Left renal cortex interstitium (tissue), 4 donors: ENCODE data around the gene MMP21. TPM values are rescaled to one million over a fixed set of nuclear protein-coding genes. Genes with fewer than 3 reads are reported as not detected.

Source experiments
- DNase-seq, 4 donors: peaks; one replicate each; pipeline ENCODE4 v3.0.0-alpha.2; 2013; ENCODE audit warnings: low read depth in 4 of 4, low spot score in 2 of 4, missing footprints in 1 of 4
- polyA plus RNA-seq, 4 donors: library from polyadenylated mRNA; unstranded; fragments of 120-200 nt; gene quantifications; one replicate each; pipeline ENCODE4 v1.2.1, GENCODE V29; 2013; ENCODE audit not compliant: insufficient read length in 4 of 4

Gene MMP21
- polyA plus RNA-seq, 4 donors: 0.17 to 0.41 (median 0.33) TPM

DNA sequence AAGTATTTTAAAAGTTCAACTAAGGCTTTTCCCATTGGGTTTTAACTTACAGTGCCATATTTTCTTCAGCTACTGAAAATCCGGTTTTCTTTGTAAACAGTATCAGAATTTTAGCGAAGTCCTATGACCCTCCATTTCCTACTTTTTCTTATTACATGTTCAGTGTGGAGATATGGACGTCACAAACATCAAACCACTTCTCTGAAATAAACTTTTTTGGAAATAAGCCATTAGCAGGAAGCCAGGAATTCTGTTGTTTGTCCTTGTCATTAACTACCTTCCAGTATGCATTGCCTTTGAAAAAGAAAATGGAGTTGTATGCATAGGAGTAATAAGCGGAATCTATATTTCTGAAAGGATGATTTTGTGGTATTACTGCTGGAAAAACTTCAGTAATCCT, 9.1 kb downstream of the MMP21 start:
- no peak for DNase-seq

DNA sequence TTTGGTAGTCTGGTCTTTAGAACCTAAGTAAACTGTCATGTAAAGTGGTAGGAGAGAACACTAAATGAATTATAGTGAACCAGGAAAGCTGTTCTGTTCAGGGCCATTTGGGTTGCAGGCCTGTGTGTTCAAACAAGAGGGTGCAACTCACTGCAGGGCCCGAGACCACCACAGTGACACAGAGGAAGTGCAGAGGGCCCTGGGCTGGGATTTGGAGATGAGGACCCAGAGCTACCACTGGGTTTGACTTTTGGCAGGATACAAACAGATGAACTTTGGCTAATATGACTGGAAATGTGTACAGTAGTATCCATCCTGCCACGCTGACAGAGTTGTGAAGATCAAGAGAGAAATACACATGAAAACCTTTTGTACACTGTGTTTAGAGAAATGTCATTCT, 9.8 kb downstream of the MMP21 start:
- DNase-seq: no peak

DNA sequence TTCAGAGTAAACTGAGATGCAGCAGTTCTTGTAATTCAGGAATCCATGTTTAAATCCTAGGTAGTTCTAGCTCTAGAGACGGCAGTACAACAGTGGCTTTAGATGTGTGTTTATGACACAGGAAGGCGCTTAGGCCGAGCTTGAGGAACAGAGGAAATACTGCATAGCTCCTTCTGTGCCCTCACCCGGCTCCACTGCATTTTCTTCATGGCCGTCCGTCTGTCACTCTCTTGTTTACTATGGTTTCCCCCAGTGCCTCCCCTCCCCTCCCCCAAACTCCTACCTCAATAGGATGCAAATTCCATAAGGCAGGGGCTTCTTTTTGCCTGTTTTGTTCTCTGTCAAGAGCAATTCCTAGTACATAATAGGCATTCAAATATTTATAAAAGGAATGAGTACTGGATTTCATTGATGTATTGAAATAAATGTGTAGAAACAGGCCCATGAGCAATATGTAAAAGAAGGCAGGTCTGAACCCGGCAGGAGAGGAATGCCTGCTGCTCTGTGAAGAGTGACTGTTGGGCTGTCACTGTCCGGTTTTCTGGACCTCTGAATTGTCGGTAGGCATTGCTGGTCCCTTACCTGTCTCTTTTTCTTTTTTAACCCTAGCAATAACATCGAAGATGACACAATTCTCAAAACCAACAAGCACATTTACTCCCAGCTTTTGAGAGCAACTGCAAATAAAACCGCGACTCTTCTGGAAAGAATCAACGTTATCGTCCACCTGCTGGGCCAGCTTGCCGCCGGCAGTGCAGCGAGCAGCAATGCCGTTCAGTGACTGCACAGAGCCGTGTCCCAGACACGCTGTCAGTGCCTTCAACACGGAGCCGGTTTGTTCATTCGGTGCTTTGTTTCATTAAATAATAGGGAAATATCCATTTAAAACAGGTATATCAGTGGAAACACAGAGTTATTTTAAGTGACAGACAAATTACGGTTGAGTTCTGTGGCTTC, 12.7 kb downstream of the MMP21 start:
- no peak for DNase-seq

DNA sequence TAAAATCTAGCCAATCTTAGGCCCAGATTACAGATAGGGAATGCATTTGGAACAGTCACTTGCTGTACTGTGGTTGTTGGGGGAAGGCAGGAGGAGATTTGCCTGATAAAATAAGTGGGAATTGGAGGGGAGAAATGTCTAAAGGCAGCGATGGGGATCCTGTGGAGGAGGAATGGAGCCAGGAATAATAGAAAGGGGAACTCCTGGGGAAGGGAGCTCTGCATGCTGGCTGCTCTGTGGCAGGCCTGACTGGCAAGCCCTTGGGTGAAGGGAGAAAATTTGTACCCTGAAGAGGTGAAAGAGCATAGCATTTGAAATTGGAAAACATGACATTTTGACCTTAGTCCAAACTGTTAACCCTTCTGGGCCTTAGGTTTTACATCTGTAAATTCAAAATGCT, 13.7 kb downstream of the MMP21 start:
- DNase-seq: no peak

DNA sequence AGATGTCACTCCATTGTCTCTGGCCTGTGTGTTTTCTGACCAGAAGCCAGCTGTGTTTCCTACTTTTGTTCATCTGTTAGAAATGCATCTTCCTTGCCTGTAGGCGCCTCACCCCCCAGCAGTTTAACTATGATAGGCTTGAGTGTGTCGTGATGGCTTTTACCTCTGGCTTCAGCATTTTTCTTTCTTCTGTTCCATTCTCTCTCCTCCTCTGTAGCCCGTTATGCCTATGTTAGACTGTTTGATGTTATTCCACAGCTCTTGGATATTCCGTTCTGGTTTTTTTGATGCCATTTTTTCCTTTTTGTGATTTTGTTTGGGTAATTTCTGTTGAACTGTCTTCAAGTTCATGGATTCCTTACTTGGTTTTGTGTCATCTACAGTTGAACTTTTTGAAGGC, 17.9 kb downstream of the MMP21 start:
- DNase-seq: no peak

DNA sequence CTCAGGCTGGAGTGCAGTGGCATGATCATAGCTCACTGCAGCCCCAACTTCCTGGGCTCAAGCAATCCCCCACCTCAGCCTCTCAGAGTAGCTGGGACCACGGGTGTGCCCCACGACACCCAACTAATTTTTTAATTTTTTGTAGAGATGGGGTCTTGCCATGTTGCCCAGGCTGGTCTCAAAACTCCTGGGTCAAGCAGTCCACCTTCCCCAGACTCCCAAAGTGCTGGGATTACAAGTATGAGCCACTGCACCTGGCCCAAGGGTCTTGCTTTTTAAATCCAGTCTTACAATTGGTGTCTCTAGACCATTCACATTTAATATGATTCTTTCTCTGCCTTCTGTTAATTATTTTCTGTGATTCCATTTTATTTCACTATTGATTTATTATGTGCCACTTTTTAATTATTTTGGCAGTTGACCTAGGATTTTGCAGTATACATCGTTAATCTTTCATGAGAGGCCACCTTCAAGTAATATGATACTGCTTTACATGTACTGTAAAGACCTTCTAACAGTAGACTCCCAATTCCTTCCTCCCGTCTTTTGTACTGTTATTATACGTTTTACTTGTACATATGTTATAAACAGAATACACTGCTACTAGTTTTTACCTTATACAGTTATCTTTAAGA, 18.7 kb downstream of the MMP21 start:
- DNase-seq: no peak

DNA sequence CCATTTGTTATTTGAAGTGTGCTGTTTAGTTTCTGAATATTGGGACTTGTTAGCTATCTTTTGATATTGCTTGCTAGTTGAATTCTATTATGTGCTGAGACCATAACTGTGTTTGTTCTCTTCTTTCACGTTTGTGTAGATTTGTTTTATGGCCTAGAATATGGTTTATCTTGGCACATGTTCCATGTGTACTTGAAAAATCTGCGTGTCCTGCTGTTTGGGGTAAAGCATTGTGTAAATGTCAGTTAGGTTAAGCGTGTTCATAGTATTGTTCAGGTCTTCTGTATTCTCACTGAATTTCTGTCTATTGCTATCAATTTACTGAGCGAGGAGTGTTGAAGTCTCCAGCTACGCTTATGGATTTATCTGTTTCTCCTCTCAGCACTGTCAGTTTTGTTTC, 19.4 kb downstream of the MMP21 start:
- DNase-seq: no peak

DNA sequence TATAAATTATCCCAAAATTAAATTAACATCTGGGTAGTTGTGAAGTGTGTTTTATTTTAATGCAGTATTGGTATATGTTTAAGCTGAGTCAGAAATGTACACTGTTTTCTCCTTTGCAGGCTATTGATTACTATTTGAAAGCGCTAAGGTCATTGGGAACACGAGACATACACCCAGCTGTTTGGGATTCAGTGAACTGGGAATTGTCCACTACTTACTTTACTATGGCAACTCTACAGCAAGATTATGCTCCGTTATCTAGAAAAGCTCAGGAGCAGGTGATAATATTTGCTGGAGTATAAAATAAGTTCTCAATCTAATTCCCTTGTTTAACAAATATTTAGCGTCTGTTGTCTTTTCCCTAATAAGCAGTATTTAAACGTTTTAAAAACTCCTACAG, 28.2 kb downstream of the MMP21 start:
- DNase-seq: no peak

DNA sequence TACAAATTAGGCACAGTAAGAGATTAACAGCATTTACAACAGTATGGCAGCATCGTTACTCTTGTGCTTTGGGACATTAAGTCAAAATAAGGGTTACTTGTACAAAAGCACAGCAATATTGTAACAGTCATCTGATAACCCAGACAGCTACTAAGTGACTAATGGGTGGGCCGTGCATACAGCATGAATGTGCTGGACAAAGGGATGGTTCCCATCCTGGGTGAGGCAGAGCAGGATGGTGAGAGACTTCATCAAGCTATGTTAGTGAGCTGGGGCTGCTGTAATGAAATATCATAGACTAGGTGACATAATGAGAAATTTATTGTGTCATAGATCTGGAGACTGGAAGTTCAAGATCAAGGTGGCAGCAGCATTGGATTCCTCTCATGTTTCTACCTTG, 30.7 kb downstream of the MMP21 start:
- DNase-seq: no peak

DNA sequence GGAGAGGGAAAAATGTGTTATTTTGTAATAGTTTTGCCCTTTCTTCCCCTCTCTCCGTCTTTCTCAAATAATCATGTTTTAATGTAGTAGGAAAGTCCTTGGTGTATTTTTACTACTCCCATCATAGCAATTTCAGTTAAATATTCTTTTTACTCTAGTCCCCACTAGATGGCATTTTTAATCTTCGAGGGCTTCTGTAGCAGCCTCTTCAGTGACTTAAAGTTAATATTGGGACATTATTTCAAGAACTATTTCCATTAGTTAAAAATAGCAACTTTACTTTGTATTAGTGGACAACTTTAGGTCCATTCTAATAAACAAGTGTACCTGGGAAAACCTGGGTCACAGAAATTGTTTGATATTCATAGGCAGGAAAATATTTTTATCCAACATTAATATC, 33.2 kb downstream of the MMP21 start:
- DNase-seq: peak in 1 of 4 donors; percentile 3

DNA sequence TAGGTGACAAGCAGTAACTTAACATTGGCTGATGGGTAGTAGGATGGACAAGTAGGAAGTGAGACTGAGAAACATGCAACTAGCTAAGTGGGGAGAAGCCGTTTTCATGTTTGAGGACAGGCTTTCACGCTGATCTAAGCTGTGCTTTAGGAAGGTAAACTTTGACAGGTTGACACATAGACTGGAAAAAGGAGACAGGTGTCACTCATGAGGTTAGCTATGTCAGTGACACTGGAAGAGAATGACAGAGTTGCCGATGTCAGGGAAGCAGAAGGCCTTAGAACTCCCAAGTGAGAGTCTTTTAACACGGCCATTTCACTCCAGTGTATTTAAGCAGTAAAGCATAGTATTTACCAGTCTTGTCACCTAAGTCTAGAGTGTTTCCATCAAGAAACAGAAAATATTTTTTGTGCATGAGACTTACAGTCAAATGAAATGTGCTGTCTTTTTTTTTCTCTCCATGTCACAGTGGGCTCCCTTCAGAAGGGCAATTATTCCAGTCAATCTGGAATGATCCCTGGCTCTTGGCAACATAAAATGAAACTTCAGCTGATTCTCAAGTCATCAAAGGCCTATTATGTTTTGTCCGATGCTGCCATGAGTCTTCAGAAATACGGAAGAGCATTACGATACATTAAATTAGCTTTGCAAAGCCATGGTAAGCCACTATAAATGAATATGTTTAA, 35.5 kb downstream of the MMP21 start:
- no peak for DNase-seq

DNA sequence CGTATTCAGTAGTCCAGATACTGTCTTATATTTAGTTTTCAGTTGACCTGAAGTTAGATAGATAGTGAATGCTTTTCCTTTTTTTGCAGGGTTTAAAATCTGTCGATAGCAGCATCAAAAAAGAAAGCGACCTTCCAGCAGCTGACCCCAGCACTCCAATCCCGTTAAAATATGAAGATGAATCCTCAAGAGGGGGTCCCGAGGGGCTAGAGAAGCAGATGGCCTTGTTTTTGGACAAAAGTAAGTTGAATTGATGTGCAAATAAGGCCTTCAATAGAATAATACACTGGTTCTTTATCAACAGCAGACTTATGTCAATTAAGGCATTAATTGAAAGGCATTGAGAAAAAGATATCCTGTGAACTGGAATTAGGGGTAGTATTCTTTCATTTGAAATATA, 37.4 kb downstream of the MMP21 start:
- no peak for DNase-seq

DNA sequence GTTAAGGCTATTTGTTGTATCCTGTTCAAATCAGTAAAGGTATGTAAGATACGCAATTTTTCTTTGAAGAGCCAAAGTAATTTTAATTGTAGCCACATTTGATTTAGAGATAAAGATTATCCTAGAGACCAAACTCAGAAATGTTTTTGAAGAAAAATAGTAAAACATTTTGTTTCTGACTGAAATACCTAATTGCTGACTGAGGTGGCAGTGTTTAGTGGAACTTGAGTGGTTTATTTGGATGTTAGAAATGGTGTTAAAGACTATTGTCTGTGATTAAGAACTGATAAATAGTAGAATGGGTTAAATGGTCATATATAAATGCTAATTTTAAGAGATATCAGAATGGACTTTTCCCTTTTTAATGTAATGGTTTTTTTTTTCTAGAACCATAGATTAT, 40.8 kb downstream of the MMP21 start:
- DNase-seq: no peak

DNA sequence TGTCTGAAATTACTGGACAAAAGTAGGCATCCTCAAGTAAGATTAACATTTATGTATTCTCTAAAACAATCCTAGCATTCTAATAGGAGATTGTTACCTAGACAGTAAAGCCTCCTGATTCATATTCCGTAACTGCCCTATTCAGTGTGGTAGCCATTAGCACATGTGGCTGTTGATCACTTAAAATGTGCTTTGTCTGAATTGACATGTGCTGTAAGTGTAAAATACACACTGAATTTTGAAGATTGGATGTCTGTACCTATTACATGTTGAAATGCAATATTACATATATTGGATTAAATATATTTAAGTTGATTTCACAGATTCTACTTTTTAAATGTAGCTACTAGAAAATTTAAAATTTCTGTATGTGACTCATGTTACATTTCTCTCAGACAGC, 41.5 kb downstream of the MMP21 start:
- no peak for DNase-seq

DNA sequence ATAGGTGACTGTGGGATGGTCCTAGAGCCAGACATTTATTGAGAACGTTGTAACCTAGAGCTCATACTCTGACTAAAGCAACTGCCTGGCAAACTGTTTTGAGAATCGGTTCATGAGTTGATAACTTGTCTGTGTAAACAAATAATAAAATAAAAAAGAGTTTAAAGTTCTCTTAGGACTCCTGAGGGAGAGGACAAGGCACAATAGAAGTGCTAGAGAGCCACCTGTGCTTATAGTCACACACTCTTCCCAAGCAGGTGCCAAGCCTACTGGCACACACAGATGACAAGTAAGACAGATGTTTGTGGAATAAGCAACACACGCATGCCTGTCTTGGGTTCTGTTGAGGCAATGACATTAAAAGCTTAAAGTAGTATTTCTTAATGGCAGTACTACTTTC, 48.2 kb downstream of the MMP21 start:
- no peak for DNase-seq

DNA sequence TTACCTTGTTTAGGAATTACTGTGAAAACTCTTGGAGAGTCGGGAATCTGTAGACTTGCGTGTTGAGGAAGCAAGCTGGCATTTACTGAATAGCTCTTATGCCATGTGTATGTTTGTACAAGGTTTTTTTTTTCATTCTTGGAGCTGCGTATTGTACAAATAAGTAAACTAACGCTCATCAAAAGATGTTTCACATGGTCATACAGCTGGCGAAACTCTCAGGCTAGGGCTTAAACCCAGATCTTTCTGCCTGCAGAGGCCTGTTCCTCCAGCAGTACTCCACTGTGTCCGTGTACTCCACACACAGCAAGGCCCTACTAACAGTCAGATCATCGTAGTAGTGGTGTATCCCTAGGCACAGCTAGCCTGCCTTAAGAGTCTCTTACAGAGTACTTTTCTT, 48.7 kb downstream of the MMP21 start:
- no peak for DNase-seq

DNA sequence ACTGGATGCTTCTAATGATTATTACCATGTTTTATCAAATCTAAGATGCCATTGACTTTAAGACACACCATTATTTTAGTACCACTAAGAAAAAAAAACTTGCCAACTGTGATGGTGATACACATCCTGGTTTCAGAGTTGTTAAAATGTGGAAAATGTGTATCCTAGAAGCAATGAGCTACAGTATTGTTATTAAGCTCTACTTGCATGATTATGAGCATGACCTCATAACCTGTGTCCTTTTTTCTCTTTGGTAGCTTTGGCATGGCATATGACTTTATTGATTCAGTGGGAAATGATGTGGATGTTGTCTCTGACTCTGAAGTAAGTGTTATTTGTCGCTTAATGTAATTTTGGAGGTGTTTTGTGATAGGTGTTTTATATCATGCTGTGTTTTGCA, 52.8 kb downstream of the MMP21 start:
- no peak for DNase-seq

DNA sequence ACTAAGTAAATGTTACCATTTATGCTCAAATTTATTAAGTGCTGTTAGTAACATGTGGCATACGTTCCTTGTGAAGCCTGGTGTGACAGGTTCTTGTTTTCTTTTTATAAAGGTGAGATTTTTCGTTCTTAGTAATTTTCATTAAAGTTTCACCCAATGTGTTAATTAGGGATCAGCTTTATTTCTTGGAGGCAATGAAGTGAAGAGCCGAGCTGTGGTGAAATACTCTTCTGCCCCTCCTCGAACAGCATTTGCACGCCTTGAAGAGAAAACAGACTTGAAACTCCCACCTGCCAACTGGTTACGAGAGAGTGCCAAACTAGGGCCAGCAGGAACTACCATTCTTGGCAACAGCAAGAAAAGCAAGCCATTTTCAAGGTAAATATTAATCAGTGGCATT, 54.6 kb downstream of the MMP21 start:
- DNase-seq: no peak

DNA sequence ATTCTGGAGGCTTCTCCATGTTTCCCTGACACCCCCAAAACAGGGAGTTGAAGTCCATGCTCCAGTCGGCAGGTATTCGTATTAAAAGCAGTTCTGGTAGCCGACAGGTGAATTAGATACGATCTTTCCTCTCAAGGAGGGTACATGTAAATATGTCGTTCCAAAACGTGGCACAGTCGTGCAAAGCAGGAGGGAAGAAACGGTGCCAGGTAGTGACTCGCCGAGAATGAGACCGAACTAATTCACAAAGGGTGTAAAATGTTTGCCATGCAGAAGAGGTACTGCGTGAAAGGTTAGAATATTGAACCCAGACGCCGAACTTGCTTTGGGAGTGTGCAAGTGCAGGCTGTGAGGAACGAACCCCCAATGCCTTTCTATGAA, 55.6 kb downstream of the MMP21 start:
- no peak for DNase-seq

DNA sequence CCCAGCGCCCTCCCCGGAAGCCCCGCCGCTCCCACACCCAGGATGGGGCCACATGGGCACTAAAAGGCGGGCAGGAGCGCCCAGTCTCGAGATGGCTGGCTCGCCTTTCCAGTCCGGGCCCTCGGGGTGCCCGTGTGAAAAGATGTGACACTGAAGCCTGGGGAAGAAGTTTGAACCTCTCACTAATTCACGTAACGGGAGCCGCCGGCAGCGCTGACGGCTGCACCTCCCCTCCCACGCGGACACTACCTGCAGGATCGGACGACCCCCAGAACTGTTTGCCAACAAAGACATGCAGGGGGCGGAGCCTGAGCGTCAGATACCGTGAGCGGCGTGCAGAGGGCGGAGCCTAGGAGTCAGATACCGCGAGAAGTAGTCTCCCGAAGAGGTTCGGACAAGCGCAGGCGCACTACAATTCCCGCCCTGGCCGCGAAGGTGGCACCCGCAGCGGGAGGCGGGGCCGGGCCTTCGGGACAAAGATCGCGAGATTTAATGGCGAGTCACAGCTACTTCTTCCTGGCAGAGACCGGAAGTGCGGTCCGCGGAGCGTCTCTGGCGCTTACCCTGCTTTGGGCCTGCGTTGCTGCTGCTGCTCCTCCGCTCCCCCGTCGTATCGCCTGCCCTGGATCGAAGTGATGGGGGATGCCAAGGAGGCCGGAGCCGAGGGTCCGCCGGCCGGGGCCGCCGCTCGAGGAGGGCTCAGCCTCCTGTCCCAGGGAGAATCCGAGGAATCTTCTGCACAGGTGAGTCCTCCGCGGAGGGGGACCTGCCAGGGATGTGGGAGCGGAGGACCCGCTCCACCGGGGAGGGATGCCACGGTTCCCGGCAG, 56.2 kb downstream of the MMP21 start, which contains the start of gene EDRF1:
Gene EDRF1 (plus strand): TSS at position 537 of the 829 bp plus-strand sequence. CDS start 99 bp downstream, at position 636.
- DNase-seq: peak; percentile 96 to 98 (median 98)
